HG02840 (cell line): ENCODE measurements around the gene APBB3.

ENCODE experiments used
- ATAC-seq: cut with Tn5 transposase; IDR thresholded peaks from one replicate; pipeline ENCODE4 v1.9.1; 2021; ENCODE audit warnings: mild to moderate bottlenecking, moderate library complexity, moderate number of reproducible peaks; ENCODE audit not compliant: unreplicated experiment, low FRiP score

APBB3 gene

DNA sequence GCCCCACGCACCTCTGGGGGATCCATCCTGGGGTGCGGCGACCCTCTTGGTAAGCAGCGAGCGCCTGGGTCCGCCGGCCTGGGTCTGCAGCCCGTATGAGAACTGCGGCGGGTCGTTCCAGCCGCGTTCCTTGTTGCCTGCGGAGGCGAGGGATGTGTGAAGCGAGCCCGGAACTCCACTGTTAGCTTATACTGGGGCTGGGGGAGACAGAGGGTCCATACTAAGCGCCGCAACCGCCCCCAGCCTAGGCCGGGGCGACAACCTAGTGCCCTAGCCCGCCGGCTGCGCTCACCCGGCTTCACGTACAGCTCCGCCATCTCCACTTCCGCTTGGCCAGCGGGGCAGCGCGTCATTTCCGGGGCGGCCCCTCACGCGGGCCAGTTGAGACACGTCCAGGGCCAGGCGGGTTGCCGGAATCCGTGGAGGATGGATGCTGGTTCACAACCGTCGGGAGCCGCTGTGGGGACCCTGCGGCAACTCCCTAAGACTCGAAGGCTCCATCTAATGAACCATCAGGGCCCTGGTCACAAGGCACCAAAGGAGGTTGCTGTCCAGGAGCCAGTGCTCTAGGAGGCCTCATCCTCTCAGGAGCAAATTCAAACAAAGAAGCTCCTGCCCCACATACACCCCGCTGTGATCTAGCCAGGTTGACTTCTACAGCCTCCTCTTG, 7.1 kb downstream of the APBB3 start, which contains the start of gene SRA1:
TSS of gene SRA1 (minus strand) at position 338 of the 670 bp plus-strand sequence. CDS start at position 317, 21 bp downstream.
- peak; percentile 96 for ATAC-seq

DNA sequence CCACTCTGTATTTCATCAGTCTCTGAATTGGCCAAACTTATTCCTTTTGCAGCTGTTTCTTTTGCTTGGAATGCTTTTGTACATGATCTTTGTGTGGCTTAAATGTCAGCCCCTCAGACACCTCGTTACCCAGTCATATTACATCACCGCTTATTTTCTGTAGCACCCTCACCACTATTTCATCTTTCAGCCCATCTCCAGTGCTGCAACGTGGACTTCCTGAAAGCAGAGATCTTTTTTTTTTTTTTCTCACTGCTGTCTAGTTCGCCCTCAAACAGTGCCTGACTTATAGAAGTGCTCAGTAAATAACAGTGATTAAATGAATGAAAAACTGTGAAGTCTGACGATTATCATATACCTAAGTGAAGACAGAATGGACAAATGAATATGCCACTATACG, 8.0 kb downstream of the APBB3 start:
- ATAC-seq: no peak

DNA sequence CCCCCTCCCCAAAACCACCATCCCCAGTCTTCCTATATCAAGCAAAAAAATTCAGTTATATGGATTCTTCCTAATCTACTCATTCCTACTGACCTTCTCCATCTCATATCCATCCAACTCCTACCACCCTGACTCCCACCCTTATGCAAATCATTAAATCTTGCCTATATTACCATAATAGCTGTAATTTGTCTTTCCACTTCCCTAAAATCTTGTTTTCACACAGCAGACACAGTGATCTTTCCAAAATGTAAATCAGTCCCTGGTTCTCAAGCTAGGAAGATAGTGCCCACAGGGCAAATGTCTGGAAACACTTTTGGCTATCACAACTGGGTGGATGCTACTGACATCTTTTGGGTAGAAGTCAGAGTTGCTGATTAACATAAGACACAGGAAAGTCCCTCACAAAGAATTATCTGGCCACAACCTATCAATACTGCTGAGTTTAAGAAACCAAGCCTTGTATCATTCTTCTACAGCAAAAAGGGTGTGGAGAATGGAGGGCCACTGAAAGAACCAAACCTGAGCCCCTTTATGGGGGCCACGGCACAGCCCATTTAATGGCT, 8.6 kb downstream of the APBB3 start:
- ATAC-seq: no peak

DNA sequence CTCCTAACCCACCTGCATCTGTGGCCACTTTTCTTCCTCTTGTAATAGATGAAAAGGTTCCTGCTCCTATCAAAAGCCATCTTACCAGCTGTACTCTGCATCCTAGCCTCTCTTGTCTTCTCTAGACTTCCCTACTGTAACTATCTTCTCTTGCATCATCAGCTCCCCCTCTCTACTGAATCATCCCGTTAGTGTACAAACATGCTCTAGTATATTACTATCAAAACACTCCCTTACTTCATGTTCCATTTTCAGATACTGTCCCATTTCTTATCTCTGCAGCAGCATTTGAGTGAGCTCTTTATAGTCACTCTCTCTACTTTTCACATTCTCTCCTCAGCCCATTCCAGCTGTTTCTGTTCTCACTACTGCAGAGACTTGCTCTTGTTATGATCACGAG, 9.9 kb downstream of the APBB3 start:
- ATAC-seq: no peak

DNA sequence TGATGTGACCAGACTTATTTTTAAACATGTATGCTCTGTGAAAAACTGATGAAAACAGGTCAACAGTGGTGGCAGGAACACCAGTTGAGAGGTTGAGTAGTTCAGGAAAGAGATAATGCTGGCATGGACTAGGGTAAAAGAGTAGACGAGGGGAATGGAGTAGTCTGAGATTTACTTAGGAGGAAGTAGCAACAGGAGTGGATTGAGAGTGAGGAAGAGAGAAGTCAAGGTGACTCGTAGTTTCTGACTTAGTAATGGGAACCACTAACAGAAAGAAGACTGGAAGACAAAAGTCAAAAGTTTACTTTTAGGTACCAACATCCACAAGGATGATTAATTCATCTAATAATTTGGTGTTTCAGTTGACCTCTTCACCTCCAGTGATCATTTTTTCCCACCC, 10.7 kb downstream of the APBB3 start:
- ATAC-seq: no peak

DNA sequence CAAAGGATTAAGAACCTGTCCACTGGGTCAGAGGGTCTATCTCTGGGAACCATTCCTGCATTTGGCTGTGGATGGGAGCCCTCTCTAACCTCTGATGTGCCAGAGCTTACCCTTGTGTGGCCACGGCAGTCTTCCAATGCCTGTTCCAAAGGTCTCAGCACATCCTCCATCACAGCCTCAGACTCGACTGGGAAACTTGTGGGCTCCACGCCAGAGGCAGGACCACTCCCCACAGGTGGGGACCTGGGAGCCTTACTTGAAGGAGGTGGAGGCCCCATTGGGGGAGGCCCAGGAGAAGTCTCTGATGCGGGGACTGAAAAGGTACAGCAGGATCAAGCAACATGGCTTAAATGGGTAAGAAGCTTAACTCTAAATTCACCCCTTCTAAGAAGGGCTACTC, 12.5 kb downstream of the APBB3 start:
- ATAC-seq: no peak

DNA sequence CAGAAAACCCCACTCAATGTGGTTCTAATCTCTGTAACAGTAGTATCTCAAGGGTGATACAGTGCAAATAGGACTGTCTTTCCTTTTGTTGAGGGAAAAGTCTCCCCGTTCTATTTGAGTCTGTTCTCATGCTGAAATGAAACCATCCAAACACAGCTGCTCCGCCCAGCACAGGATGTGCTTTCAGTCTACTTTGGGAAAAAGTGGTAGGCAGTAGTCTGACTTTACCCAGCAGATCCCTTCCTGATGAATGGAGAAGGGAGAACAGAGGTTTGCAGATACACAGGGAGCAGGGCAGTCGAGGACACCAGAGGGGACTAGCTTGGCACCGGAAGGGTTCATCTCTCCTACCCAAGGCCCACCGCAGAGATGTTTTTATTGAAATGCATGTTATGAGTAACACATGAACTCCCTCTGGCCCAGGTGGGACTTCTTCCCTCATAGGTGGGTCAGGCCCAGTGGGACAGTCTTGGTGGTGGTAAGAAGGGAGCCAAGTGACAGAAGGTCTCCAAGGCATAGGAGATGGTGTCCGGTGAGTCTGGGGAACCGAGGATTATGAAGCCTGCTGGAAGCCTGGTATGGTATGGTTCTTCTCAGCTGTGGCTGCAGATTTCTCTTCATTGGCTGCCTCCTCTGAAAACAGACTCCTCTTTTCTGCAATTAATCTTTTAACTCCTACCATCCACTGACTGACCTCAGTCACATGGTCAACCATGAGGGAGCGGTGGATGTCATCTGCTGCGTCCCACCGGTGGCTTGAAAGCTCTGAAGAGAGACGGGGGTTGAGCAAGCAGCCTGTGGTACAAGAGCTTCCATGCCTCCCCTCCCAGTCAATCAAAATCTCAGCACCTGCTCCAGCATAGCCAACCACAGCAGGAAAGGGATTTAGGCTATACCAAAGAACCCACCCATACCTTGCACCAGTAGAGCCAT, 14.0 kb downstream of the APBB3 start:
- ATAC-seq: no peak

DNA sequence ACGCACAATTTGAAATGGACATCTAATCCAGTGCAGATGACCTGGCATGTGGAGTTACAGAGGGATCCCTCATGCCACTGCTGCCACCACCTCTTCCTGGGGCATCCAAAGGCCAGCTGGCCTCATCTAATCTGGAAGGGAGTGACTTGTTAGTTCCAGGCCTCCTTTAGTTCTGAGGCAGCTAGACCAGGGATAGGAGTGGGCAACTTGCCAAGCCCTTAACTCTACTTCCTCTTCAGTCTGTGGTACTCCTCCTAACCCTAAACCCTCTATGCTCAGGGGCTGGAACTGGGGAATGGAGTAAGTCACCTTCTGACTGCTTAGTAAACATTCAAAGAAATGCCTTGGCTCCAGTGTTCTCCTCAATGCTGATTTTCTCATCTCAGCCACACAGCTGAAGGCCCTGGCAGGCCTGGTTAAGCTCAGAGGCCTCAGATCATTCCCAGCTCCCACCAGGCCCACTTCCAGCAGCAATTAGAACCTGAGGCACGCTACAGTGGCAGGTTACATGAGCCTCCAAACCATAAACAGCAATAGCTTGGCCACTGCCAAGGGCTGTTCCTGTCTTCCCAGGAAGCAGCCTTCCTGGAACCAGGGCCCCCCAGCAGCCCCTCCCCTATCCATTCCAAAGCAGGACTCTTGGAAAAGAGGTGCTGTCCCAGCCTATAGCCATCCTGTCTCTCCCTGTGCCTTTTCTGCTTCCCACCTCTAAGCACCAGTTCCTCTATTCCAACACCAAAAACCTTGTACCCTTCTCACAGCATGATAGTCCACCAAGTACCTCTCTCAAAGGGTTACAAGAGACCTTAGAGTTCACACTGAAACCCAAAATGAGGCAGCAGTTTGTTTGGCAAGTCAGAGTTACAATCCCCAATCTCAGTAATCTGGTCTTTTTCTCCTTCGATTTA, 14.9 kb downstream of the APBB3 start:
- no peak for ATAC-seq

DNA sequence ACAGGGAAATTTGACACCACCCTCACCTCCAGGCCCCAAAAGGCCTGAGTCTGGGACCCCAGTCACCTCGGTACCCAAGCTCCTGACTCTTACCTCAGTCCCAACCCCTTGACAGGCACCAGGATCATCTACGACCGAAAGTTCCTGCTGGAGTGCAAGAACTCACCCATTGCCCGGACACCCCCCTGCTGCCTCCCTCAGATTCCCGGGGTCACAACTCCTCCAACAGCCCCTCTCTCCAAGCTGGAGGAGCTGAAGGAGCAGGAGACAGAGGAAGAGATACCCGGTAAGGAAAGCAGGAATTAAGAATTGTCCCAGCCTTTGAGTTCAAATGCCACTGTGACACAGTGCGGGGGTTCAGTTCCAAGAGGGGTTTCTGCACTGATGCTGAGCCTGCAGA, 15.6 kb downstream of the APBB3 start:
- ATAC-seq: no peak

DNA sequence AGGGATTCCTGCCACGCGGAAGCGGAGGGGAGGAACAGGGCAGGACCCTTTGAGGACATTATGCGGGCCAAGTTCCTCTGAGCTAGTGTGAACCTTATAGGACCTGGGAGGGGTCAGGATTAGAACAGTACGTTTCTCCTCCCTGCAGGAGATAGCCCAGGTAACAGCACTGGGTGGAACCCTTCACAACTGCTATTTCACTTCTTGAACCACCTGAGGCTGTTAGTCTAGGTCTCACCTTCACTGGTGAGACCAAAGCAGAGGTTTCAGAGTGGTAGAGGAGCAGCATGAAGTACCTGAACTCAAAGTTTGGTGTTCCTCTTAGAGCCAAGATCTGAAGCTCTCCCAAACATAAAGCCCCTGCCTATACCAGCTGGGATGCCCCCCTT, 16.1 kb downstream of the APBB3 start:
- ATAC-seq: no peak

DNA sequence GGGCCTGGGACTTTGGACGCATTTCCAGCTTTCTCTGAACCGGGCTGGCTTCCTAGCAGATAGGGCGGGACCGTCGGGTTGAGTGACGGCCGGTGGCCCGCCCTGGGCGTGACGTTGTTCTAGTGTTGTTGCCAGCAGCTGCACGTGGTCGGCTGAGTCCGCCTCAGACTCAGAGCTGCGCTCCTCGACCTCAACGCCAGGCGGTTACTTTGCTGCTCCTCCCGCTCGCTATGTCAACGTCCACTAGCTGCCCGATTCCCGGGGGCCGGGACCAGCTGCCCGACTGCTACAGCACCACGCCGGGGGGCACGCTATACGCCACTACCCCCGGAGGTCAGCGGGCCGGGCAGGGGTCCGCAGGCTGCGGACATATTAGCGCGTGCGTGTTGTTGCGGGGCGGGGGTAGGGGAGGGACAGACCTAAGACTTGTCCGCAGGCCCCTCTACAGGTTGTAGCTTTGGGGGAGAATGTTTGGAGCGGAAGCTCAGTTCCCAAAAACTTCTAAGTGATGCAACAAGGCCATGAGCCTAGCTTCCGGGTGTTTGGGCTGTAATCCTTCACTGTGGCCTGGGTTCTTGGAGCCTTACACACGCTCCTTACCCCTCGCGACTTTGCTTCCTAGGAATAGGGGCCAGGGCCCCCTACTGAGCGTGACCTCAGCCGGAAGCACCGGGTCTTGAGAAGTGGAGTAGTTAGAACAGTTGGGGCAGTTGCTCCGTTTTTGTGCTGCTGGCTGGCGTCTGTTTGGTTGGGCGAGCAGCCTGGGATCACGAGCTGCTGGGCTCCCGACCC, 16.7 kb downstream of the APBB3 start, which contains the start of gene EIF4EBP3:
TSS of gene EIF4EBP3 (plus strand) at position 155 of the 792 bp plus-strand sequence. CDS start at position 231, 76 bp downstream.
- peak; percentile 99 for ATAC-seq

DNA sequence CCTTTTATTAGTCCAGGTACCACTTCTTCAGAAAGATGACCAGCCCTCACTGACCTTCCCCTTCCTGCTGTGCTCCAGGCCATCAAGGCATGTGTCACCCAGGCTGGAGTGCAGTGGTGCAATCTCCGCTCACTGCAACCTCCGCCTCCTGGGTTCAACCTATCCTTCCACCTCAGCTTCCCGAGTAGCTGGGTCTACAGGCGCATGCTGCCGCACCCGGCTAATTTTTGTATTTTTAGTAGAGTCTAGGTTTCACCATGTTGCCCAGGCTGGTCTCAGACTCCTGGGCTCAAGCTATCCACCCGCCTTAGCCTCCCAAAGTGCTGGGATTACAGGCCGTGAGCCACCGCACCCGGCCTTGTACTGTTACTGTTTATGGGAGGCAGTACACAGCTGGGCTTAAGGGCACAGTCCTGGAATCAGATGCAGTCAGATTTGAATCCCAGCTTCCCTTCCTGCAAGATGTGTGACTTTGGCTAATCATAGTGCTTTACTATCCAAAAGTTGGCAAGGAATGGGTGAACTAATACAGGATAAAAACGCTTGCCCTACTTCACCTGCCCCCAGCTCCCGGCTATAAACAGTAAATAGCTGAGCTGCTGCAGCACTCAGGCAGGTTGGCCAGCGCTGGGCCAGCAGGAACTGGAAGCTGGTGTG, 17.4 kb downstream of the APBB3 start:
- no peak for ATAC-seq

DNA sequence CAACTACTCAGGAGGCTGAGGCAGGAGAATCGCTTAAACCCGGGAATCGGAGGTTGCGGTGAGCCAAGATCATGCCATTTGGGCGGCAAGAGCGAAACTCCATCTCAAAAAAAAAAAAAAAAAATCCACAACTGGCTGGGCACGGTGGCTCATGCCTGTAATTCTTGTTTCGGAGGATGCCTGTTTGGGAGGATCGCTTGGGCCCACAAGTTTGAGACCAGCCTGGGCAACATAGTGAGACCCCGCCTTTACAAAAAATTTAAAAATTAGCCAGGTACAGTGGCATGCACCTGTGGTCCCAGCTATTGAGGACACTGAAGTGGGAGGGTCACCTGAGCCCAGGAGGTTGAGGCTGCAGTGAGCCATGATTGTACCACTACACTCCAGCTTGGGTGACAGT, 18.8 kb downstream of the APBB3 start:
- no peak for ATAC-seq

DNA sequence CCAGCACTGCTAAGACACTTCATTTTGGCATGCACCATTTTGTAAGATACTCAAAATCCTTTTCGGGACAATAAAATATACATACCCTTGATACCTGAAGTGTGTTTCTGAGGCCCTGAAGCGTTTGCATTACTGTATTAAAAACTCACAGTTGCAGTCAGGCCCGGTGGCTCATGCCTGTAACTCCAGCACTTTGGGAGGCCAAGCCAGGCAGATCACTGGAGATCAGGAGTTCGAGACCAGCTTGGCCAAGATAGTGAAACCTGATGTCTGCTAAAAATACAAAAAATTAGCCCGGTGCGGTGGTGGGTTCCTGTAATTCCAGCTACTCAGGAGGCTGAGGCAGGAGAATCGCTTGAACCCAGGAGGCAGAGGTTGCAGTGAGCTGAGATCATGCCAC, 19.4 kb downstream of the APBB3 start:
- no peak for ATAC-seq

DNA sequence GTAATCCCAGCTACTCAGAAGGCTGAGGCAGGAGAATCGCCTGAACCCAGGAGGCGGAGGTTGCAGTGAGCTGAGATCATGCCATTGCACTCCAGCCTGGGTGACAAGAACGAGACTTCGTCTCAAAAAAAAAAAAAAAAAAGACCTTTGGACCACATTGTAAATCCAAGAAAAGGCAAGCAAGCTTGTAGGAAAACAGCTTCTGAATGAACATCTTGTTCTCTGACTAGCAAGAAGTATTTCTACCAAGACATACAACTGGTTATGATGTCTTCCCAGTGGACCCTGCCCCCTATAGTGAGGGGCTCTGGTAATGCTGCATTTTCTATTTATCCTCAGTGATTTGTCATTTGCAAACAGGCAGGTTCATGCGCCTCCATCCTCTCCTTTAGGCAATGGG, 21.4 kb downstream of the APBB3 start:
- ATAC-seq: no peak

DNA sequence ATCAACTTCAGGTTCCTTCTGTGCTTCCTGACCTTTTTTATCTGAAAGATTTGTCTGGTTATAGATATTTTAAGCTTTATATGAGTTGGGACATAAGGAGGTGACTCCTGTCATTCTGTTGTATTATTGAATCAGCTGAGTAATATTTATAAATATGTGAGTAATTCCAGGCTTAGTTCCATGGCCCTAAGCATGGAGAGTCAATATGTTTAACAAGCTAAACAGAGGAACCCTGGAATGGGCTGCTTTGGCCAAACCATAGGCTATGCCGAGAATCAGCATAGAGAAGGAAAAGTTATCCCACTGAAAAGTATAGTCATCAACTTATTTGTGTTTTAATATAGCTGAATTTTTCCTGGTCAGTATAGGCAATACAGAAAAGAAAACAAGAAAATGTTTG, 24.2 kb downstream of the APBB3 start:
- no peak for ATAC-seq

DNA sequence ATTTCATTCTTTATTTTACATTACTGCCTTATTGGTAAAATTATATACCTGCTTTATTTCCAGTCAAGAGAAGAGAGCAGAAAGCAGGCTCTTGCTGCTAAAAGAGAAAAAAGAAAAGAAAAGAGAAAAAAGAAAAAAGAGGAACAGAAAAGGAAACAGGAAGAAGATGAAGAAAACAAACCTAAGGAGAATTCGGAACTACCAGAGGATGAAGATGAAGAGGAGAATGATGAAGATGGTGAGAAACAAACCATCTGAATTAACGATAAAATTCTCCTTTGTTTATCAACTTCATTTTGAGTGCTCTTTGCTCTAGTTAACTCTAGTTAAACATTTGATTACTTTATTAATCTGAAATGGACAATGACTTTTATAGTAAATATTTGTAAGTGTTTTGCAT, 40.4 kb downstream of the APBB3 start:
- no peak for ATAC-seq

DNA sequence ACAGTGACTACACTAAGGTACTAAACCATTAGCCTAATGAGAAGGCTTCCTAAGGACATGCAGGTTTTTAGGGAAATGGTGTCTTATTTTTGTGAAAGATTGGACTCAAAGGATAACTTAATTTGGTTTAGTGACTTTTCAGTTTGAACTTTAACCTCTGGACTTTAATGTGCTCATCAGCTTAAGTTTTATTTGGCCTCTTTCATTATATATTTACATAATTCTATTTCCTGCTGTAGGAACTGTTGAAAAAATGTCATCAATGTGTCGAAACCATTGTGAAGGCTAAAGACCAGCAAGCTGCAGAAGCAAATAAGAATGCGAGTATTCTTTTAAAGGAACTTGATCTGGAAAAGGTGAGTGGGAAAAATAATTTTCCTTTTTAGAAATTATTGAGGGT, 51.3 kb downstream of the APBB3 start:
- ATAC-seq: no peak

DNA sequence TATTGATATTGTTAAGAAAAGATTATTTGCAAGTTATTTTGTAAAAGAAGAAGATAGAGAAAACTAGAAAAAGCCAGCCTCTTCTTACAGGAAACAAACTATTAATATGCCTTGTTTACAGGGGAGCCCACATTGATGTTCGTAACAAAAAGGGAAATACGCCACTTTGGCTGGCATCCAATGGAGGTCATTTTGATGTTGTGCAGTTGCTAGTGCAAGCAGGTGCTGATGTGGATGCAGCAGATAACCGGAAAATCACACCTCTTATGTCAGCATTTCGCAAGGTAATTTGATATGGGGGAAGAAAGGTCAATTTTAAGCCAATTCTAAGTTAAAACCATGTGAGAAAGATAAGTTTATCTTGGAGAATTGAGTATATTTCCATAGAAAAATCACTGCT, 54.5 kb downstream of the APBB3 start:
- no peak for ATAC-seq
